Right lobe of liver (tissue), 4 donors: ENCODE data around the gene RIGI.

Source experiments
- POLR2A ChIP-seq: fragments of 450-650 bp; IDR thresholded peaks from one replicate; pipeline ENCODE4 v1.6.1; 2017; ENCODE audit warnings: antibody characterized with exemption, mild to moderate bottlenecking
- TF ChIP-seq, protein P1 (sequence below), 4 donors: fragments of 200-600 bp in 3 of 4; fragments of 450-650 bp in 1 of 4; IDR thresholded peaks; one replicate each; pipeline versions ENCODE4 v1.5.1 to v1.8.0; 2016 to 2022; ENCODE audit warnings: antibody characterized with exemption in 4 of 4, mild to moderate bottlenecking in 2 of 4
- donor health status: DM: no; HTN: no; CAD: no.
- donor health status: DM: no; HTN: no; CAD: no.
- donor health status: DM: no; HTN: yes; CAD: no.

DNA sequence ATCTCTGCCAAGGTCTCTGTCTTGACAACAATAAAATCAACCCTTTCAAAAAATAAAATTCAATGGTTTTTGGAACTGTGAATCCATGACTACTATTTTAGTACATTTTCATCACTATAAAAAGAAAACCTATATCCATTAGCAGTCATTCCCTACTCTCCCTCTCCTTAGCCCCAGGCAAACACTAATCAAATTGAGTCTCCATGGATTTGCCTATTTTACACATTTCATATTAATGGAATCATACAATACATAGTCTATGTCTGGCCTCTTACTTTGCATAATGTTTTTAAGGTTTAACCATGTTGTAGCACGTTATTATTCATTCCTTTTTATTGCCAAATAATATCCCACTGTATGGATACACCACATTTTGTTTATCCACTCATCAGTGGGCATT, 24.1 kb downstream of the RIGI start:
- TF ChIP-seq, protein P1, sequence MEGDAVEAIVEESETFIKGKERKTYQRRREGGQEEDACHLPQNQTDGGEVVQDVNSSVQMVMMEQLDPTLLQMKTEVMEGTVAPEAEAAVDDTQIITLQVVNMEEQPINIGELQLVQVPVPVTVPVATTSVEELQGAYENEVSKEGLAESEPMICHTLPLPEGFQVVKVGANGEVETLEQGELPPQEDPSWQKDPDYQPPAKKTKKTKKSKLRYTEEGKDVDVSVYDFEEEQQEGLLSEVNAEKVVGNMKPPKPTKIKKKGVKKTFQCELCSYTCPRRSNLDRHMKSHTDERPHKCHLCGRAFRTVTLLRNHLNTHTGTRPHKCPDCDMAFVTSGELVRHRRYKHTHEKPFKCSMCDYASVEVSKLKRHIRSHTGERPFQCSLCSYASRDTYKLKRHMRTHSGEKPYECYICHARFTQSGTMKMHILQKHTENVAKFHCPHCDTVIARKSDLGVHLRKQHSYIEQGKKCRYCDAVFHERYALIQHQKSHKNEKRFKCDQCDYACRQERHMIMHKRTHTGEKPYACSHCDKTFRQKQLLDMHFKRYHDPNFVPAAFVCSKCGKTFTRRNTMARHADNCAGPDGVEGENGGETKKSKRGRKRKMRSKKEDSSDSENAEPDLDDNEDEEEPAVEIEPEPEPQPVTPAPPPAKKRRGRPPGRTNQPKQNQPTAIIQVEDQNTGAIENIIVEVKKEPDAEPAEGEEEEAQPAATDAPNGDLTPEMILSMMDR (IDR thresholded peaks at IDR 0.05) = no peak
- no peak for TF ChIP-seq POLR2A
